HepG2 (cell line): ENCODE data around the gene GMFB. TPM values are rescaled to one million over a fixed set of nuclear protein-coding genes. Genes with fewer than 3 reads are reported as not detected.
A peak's percentile ranks its signal among the peaks of the same experiment; 100 is the strongest.

Experiments
- ARID2 ChIP-seq: sonication (generic); formaldehyde crosslinking; IDR thresholded peaks from 2 replicates; pipeline ENCODE4 v1.8.1; 2022; ENCODE audit warnings: mild to moderate bottlenecking, missing genetic modification reagents, borderline replicate concordance
- CCDC6 ChIP-seq: sonication (generic); formaldehyde crosslinking; IDR thresholded peaks from 2 replicates; pipeline ENCODE4 v1.8.1; 2022; ENCODE audit warnings: mild to moderate bottlenecking, missing genetic modification reagents, moderate library complexity
- HHEX ChIP-seq: IDR thresholded peaks from 2 replicates; pipeline ENCODE4 v1.6.1; 2016; ENCODE audit warnings: control low read depth
- LCORL ChIP-seq, 2 experiments: fragments of 450-650 bp in 1 of 2; sonication (generic) in 1 of 2; formaldehyde crosslinking in 1 of 2; IDR thresholded peaks; 2 replicates each; pipeline versions ENCODE4 v1.5.0 to v1.6.1; 2017 to 2020; ENCODE audit warnings: antibody characterized with exemption in 1 of 2, missing genetic modification reagents in 1 of 2
- MAX ChIP-seq: IDR thresholded peaks from 2 replicates; pipeline ENCODE4 v1.6.1; 2012; ENCODE audit warnings: inconsistent platforms
- SOX5 ChIP-seq: IDR thresholded peaks from 2 replicates; pipeline ENCODE4 v1.6.1; 2016; ENCODE audit warnings: borderline replicate concordance
- ZBTB21 ChIP-seq: sonication (generic); formaldehyde crosslinking; IDR thresholded peaks from 2 replicates; pipeline ENCODE4 v1.4.0; 2020; ENCODE audit warnings: missing genetic modification reagents
- ZBTB4 ChIP-seq: sonication (generic); formaldehyde crosslinking; IDR thresholded peaks from 2 replicates; pipeline ENCODE4 v1.4.0; 2020; ENCODE audit warnings: missing genetic modification reagents, mild to moderate bottlenecking, borderline replicate concordance
- ZNF430 ChIP-seq: sonication (generic); formaldehyde crosslinking; IDR thresholded peaks from 2 replicates; pipeline ENCODE4 v1.9.0; 2021; ENCODE audit warnings: mild to moderate bottlenecking, missing genetic modification reagents
- ZNF639 ChIP-seq: conservative IDR thresholded peaks from 2 replicates; pipeline ENCODE4 v1.6.1; 2018; ENCODE audit warnings: missing genetic modification reagents
- ZSCAN30 ChIP-seq: sonication (generic); formaldehyde crosslinking; IDR thresholded peaks from 2 replicates; pipeline ENCODE4 v1.5.0; 2020; ENCODE audit warnings: mild to moderate bottlenecking, missing genetic modification reagents
- polyA plus RNA-seq, 8 experiments: library from polyadenylated mRNA; depleted of rRNA in 3 of 8; stranded (reverse) in 7 of 8; unstranded in 1 of 8; fragments of >200 nt; fragmentation: Illumina TruSeq in 4 of 8; extraction: Trizol in 4 of 8; gene quantifications; 2 replicates each; pipeline versions ENCODE4 v1.2.1 to v1.2.3, GENCODE V29; 2011 to 2016; ENCODE audit warnings: low read depth in 4 of 8, missing spikeins in 1 of 8, mixed read lengths in 1 of 8; ENCODE audit not compliant: insufficient read depth in 1 of 8
- total RNA-seq, 5 experiments: library from RNA; depleted of rRNA; stranded (reverse); fragments of >200 nt; fragmentation: Illumina TruSeq; extraction: Trizol; gene quantifications; 2 replicates each; pipeline ENCODE4 v1.2.3, GENCODE V29; 2016; ENCODE audit warnings: low read depth in 1 of 5

The GMFB gene
- total and polyA plus RNA-seq, 2 of the 13 experiments (the other 11 are each of a cell fraction or from before 2014, with no cell fraction given), result 17.3 to 68.2 TPM

GRCh38 chr14:54537651-54538050 is 48.9 kb upstream of the GMFB start (continued):
- TF ChIP-seq ZNF639 (CRISPR knock-in tag) (no peak), ZSCAN30 (CRISPR knock-in tag) (no peak), LCORL (IDR thresholded peaks at IDR 0.05) (no peak), LCORL (CRISPR knock-in tag; IDR thresholded peaks at IDR 0.05) (no peak), ZBTB4 (CRISPR knock-in tag) (no peak), HHEX (CRISPR knock-in tag) (0 out of 2 replicates have a peak, but pooled peaks have one; percentile 13), ZBTB21 (CRISPR knock-in tag) (no peak), ZNF430 (CRISPR knock-in tag) (no peak), SOX5 (CRISPR knock-in tag) (peak; percentile 70; the same call in 1 of the 2 replicates), ARID2 (CRISPR knock-in tag) (no peak), MAX (no peak), CCDC6 (no peak)
